ENCODE results near the gene CSMD2.

GRCh38 chr1:34130306-34130705 lies 34.7 kb downstream of the CSMD2 start:
- TF ChIP-seq, protein P1, sequence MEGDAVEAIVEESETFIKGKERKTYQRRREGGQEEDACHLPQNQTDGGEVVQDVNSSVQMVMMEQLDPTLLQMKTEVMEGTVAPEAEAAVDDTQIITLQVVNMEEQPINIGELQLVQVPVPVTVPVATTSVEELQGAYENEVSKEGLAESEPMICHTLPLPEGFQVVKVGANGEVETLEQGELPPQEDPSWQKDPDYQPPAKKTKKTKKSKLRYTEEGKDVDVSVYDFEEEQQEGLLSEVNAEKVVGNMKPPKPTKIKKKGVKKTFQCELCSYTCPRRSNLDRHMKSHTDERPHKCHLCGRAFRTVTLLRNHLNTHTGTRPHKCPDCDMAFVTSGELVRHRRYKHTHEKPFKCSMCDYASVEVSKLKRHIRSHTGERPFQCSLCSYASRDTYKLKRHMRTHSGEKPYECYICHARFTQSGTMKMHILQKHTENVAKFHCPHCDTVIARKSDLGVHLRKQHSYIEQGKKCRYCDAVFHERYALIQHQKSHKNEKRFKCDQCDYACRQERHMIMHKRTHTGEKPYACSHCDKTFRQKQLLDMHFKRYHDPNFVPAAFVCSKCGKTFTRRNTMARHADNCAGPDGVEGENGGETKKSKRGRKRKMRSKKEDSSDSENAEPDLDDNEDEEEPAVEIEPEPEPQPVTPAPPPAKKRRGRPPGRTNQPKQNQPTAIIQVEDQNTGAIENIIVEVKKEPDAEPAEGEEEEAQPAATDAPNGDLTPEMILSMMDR (conservative IDR thresholded peaks at IDR 0.05) = no peak
- no peak for TF ChIP-seq EZH2 (IDR thresholded peaks at IDR 0.05; ENCODE audit: low read depth)

Measured in PC-9 (cell line).